ENCODE measurements around the gene FGF19.
"Not testable (repeated sequence)": the region's sequence is repeated elsewhere in the genome, so short reads cannot be mapped to it uniquely, and the experiment has no call there.

The FGF19 gene

DNA sequence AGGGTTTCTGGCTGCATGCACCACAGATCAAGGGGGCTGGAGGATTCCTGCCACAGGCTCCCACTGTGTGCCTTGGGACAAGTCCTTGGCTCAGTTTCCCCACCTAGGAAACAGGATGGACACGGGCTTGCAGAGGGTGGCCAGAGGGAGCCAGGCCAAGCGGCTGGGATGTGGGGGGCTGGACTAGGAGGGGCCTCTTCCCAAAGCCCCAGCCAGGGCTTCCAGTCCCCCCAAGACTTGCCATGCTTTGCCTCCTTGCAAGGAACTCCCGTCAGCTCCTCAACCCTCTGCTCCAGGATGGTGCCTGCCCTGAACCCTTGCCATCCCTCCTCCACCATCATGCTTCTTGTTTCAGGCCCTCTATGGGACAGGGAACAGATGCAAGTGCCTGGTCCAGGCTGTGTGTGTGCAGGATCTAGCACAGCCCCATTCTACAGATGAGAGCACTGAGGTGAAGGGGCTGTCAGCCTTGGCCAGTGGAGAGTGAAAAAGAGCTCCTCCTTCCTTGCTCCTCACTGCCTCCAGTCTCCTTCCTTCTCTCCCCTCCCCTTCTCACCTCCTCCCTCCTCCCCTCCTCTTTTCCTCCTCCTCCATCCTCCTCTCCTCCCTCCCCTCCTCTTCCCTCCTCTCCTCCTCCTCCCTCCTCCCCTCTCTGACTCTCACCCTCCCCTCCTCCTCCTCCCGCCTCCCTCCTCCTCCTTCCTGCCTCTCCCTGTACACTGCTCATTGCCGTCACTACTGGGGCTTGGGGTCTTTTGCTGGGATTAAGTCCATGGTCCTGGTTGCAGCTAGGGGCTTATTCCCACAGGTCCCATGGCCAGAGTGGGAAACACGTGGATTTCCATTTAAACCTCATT, 13.3 kb upstream of the FGF19 start:
- no peak for DNase-seq

DNA sequence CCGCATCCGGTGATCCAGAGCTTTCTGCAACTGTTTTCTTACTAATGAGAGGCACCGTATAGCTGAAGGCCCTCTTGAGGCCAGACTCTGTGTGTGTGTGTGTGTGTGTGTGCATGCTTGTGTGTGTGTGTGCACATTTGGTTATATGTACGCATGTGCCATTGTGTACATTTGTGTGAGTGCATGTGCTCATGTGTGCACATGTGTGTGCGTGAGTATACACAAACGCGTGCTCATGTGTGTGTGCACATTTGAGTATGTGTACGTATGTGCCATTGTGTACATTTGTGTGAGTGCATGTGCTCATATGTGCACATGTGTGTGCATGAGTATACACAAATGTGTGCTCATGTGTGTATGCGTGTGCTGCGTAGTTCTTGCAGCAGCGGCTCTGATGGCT, 12.3 kb upstream of the FGF19 start:
- no peak for DNase-seq

- DNase-seq = no peak
Measured at GRCh38 chr11:69715446-69715845, 11.6 kb upstream of the FGF19 start.

GRCh38 chr11:69711822-69712801, 8.3 kb upstream of the FGF19 start:
- DNase-seq = no peak

- DNase-seq = no peak
Measured at GRCh38 chr11:69708736-69709401, 5.0 kb upstream of the FGF19 start.

GRCh38 chr11:69707176-69707575, 3.4 kb upstream of the FGF19 start:
- no peak for DNase-seq

DNA sequence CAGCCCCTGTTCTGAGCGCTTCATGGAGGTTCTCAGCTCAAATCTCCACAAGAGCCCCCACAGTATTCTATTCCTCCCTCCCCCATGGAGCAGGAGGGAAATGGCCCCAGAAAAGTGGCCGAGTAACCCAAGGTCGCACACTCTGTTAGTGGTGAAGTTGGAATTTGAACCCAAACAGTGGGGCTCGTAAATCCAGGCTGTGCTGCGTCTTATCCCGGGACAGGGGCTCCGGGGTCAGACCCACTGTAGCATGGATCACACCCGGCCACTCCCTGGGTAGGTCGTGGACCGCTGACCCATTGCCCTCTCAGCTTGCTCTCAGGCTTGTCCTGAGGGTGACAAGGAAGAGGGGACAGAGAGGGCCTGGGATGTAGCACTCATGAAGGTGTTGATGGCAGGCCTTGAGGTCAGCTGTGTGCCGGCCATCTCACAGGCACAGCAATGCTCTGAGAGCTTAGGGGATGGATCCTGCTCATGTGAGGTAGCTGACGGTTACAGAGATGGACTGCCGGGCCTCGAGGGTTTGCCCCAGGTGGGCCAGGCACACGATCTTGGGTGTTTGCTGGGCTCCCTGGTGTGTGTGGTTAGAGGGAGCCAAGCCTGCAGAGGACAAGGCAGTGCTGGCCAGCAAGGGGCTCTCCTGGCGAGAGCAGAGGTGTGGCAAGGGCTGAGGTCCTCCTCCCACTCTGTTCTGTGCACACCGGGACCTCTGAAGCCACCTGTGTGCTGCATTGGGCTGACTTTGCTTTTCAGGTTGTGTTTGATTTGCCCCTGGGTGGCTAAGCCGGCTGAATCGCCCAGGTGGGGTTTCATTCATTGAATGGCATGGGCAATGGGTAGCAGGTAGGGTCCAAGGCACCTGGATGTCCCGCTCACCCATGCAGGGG, 2.3 kb upstream of the FGF19 start:
- DNase-seq = no peak

- DNase-seq = no peak
Measured at GRCh38 chr11:69705351-69705811, 1.6 kb upstream of the FGF19 start.

GRCh38 chr11:69704508-69705253, 859 bp upstream of the FGF19 start:
- DNase-seq = peak; percentile 74

GRCh38 chr11:69703453-69703767, 412 bp downstream of the FGF19 start:
- DNase-seq = no peak

- DNase-seq = no peak
Measured at GRCh38 chr11:69702769-69703452, 911 bp downstream of the FGF19 start.

DNA sequence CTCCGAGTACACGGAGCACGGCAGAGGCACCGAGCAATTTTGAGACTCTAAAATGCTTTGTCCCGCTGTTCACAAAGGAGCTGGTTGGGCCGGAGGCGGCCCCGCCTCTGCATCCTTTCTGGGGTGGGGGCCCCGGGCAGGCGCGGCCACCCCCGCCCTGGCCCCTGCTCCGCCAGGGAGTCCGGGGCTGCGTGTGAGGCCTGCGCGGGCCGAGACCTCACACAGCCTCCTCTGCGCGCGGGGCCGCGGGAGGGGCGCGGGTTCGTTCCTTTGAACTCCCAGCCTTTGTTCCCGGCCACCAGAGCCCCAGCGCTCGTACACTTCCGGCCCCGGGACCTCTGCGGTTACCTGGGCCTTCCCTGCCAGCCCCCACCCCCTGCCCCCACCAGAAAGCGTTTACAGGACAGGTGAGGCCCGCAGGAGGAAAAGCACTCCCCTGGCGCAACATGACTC, 1.6 kb downstream of the FGF19 start:
- no peak for DNase-seq

DNA sequence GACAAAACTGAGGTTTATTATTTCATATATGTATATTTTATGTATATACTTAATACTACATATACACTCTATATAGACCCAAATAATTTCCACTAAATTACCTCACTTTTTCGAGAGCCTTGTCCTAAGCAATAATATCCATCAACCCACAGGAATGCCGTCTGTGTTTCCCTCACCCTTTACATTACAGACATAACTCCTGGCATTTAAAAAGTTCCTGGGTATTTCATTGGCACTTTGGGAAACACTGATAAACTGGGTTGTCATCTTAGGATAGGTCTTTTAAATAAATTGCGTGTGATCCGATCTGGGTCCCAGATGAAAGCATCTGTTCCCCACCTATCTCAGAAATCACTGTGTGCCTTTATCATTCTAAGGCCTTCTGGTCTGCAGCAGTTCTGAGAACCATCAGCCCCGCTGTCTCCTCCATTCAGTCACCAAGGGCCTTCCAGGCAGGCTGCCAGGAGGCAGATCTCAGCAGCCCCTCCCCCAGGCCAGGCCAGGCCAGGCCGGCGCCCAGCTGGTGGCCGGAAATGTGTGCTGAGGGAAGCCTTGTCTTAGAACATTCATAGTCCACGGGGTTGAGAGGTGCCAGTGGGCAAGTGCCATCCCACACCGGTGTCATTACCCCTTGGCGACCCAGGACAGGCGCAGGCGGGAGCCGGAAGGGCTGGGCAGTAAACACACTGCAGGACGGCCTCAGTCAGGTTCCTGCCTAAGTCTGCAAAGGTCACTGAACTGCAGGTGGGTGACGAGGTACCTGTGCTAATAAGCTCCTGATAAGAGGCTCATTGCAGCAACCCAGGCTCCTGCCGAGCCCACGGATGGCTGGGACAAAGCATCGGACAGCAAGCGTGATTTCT, 3.3 kb downstream of the FGF19 start:
- no peak for DNase-seq

GRCh38 chr11:69699213-69699612, 4.6 kb downstream of the FGF19 start:
- DNase-seq = no peak

DNA sequence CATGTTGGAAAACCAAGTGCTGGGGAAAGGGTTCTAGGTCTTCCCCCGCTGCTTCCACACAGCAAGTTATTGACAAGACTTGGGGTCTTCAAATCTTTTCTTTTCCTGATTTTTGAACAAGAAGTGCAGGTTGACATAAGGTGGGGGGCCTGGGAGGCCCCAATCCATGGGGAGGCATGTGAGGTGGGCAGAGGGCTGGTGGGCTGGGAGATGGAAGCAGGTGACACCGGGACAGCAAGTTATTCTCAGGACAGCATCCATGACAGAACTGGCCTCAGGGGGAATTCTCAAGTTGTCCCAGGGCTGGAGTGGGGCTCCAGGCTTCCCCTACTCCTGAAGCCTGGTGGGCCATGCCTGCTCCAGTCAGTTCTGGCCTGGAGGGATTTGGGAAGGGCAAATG, 5.5 kb downstream of the FGF19 start:
- DNase-seq = no peak

- DNase-seq = no peak
Measured at GRCh38 chr11:69697861-69698260, 6.0 kb downstream of the FGF19 start.

GRCh38 chr11:69697469-69697843, 6.4 kb downstream of the FGF19 start:
- DNase-seq = no peak

GRCh38 chr11:69696749-69697468, 6.9 kb downstream of the FGF19 start:
- DNase-seq = no peak

DNA sequence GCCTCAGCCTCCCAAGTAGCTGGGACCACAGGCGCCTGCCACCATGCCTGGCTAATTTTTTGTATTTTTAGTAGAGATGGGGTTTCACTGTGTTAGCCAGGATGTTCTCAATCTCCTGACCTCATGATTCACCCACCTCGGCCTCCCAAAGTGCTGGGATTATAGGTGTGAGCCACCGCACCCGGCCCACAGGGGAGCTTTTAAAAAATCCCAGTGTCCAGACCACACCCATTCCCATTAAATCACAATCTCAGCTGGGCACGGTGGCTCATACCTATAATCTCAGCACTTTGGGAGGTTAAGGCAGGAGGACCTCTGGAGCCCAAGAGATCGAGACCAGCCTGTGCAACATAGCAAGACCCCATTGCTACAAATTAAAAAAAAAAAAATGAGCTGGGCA, 7.8 kb downstream of the FGF19 start:
- DNase-seq = not testable (repeated sequence)

All from 8988T (cell line).